ENCODE results near the gene FOXL2NB.

- TF ChIP-seq POLR2AphosphoS5 (IDR thresholded peaks at IDR 0.05), result no peak
- TF ChIP-seq CTCF (IDR thresholded peaks at IDR 0.05), result no peak
- no peak for TF ChIP-seq POLR2A (IDR thresholded peaks at IDR 0.05)
Observed at GRCh38 chr3:138960417-138960852, 13.4 kb downstream of the FOXL2NB start.
